H1 (cell line): Measurements from ENCODE around the gene NAXD. TPM values are rescaled to one million over a fixed set of nuclear protein-coding genes. Genes with fewer than 3 reads are reported as not detected.
A peak's percentile ranks its signal among the peaks of the same experiment; 100 is the strongest.

Experiments
- CTCF ChIA-PET: fragments of 300-600 bp; sonication (Branson Sonifier 250); formaldehyde crosslinking; loops from one replicate; lab custom pipeline; 2021; ENCODE audit not compliant: partially characterized antibody; lab: Charles Lee
- POLR2A ChIA-PET: fragments of 300-600 bp; sonication (Branson Sonifier 250); formaldehyde crosslinking; loops from one replicate; lab custom pipeline; 2021; ENCODE audit warnings: inconsistent platforms; ENCODE audit not compliant: partially characterized antibody; lab: Charles Lee
- DNase-seq, 2 experiments: peaks; one replicate each; pipeline versions ENCODE4 v3.0.0 to v3.0.0-alpha.2; 2010 to 2022; ENCODE audit warnings: low spot score in 2 of 2, low read depth in 1 of 2, mixed read lengths in 1 of 2
- FAIRE-seq: peaks from 2 replicates; lab custom pipeline; 2011; peaks lifted over from hg19 to GRCh38; lab: Jason Lieb, UNC
- H2AFZ ChIP-seq: 2 replicates; pipeline ENCODE4 v1.8.1; 2012; ENCODE audit warnings: low read length, inconsistent platforms
- H2AK5ac ChIP-seq: 2 replicates; pipeline ENCODE4 v1.6.1; 2013; ENCODE audit warnings: low read depth, low read length
- H2BK120ac ChIP-seq: replicated peaks from 2 replicates; pipeline ENCODE3; 2013; ENCODE audit warnings: low read depth, low read length, inconsistent platforms
- H2BK12ac ChIP-seq: 2 replicates; pipeline ENCODE4 v1.6.1; 2013; ENCODE audit warnings: low read depth, low read length
- H2BK15ac ChIP-seq: 2 replicates; pipeline ENCODE4 v1.6.1; 2013; ENCODE audit warnings: low read length
- H2BK20ac ChIP-seq: 2 replicates; pipeline ENCODE4 v1.6.1; 2013; ENCODE audit warnings: low read length
- H2BK5ac ChIP-seq: 2 replicates; pipeline ENCODE4 v1.6.1; 2013; ENCODE audit warnings: low read depth, low read length
- H3K14ac ChIP-seq: 2 replicates; pipeline ENCODE4 v1.6.1; 2013; ENCODE audit warnings: inconsistent platforms; ENCODE audit not compliant: insufficient read length
- H3K18ac ChIP-seq: 2 replicates; pipeline ENCODE4 v1.6.1; 2013; ENCODE audit warnings: low read length; ENCODE audit errors: extremely low read depth
- H3K23ac ChIP-seq: 2 replicates; pipeline ENCODE4 v1.6.1; 2013; ENCODE audit warnings: inconsistent platforms; ENCODE audit not compliant: insufficient read length
- H3K23me2 ChIP-seq: 2 replicates; pipeline ENCODE4 v1.6.1; 2013; ENCODE audit warnings: low read depth, low read length
- H3K27ac ChIP-seq: 2 replicates; pipeline ENCODE4 v1.6.1; 2011; ENCODE audit warnings: low read depth, low read length, inconsistent platforms
- H3K27me3 ChIP-seq, 4 experiments: replicated peaks in 1 of 4; 1 replicate in 1 of 4; 2 replicates in 3 of 4; pipeline versions ENCODE4 v1.6.1 to v1.8.1; 2011 to 2013; ENCODE audit warnings: low read length in 3 of 4, mild to moderate bottlenecking in 3 of 4, inconsistent platforms in 2 of 4, mixed read lengths in 2 of 4, moderate library complexity in 1 of 4; ENCODE audit not compliant: control insufficient read depth in 3 of 4, insufficient read depth in 3 of 4; ENCODE audit errors: extremely low read depth in 1 of 4
- H3K36me3 ChIP-seq, 4 experiments: 2 replicates each; pipeline versions ENCODE4 v1.6.1 to v1.8.1; 2011 to 2013; ENCODE audit warnings: mild to moderate bottlenecking in 4 of 4, low read length in 3 of 4, moderate library complexity in 2 of 4, control low read depth in 1 of 4, inconsistent platforms in 1 of 4; ENCODE audit not compliant: insufficient read depth in 4 of 4, control insufficient read depth in 2 of 4
- H3K4ac ChIP-seq: replicated peaks from 2 replicates; pipeline ENCODE3; 2013; ENCODE audit warnings: low read length, low read depth, mixed read lengths, inconsistent platforms; ENCODE audit not compliant: insufficient read length
- H3K4me1 ChIP-seq, 4 experiments: replicated peaks in 1 of 4; 1 replicate in 1 of 4; 2 replicates in 3 of 4; pipeline versions ENCODE4 v1.6.1 to v1.8.1; 2011 to 2013; ENCODE audit warnings: low read length in 3 of 4, inconsistent platforms in 2 of 4, mixed read lengths in 1 of 4; ENCODE audit not compliant: insufficient read depth in 4 of 4, control insufficient read depth in 3 of 4
- H3K4me2 ChIP-seq, 2 experiments: 2 replicates each; pipeline versions ENCODE4 v1.6.1 to v1.8.1; 2011 to 2013; ENCODE audit warnings: low read depth in 2 of 2, low read length in 2 of 2, control low read depth in 1 of 2, inconsistent platforms in 1 of 2, mild to moderate bottlenecking in 1 of 2; ENCODE audit not compliant: insufficient read depth in 1 of 2
- H3K4me3 ChIP-seq, 4 experiments: fragments of 200-600, 300-600 bp in 1 of 4; sonication (generic), shearing (Covaris generic), sonication (Bioruptor Twin) in 1 of 4; 2 replicates each; pipeline versions ENCODE4 v1.5.1 to v1.8.1; 2011 to 2016; ENCODE audit warnings: low read length in 4 of 4, low read depth in 3 of 4, control low read depth in 2 of 4, inconsistent platforms in 2 of 4, mild to moderate bottlenecking in 2 of 4, mixed read lengths in 1 of 4, moderate library complexity in 1 of 4; ENCODE audit not compliant: insufficient read depth in 2 of 4; ENCODE audit errors: extremely low read depth in 1 of 4
- H3K56ac ChIP-seq: replicated peaks from 2 replicates; pipeline ENCODE3; 2013; ENCODE audit warnings: low read depth, mild to moderate bottlenecking, mixed read lengths, low read length, inconsistent platforms; ENCODE audit not compliant: insufficient read length
- H3K79me1 ChIP-seq: 2 replicates; pipeline ENCODE4 v1.6.1; 2013; ENCODE audit warnings: low read depth, low read length, control low read depth
- H3K79me2 ChIP-seq, 2 experiments: 2 replicates each; pipeline versions ENCODE4 v1.6.1 to v1.8.1; 2012 to 2013; ENCODE audit warnings: low read length in 2 of 2, mild to moderate bottlenecking in 2 of 2, inconsistent platforms in 1 of 2; ENCODE audit not compliant: insufficient read depth in 2 of 2, control insufficient read depth in 1 of 2
- H3K9ac ChIP-seq, 4 experiments: replicated peaks in 1 of 4; 1 replicate in 1 of 4; 2 replicates in 3 of 4; pipeline versions ENCODE4 v1.6.1 to v1.8.1; 2011 to 2013; ENCODE audit warnings: low read depth in 3 of 4, low read length in 3 of 4, control low read depth in 2 of 4, mild to moderate bottlenecking in 2 of 4, moderate library complexity in 2 of 4, inconsistent platforms in 1 of 4; ENCODE audit errors: extremely low read depth in 1 of 4
- H3K9me3 ChIP-seq, 2 experiments: 2 replicates each; pipeline versions ENCODE4 v1.6.1 to v1.8.1; 2012 to 2013; ENCODE audit warnings: mild to moderate bottlenecking in 2 of 2, moderate library complexity in 2 of 2, control low read depth in 1 of 2, inconsistent platforms in 1 of 2, low read depth in 1 of 2, low read length in 1 of 2, mixed read lengths in 1 of 2; ENCODE audit not compliant: insufficient read depth in 2 of 2
- H4K20me1 ChIP-seq, 2 experiments: replicated peaks in 1 of 2; 2 replicates each; pipeline versions ENCODE3 to v1.8.1; 2011 to 2013; ENCODE audit warnings: inconsistent platforms in 2 of 2, low read length in 2 of 2, mild to moderate bottlenecking in 1 of 2; ENCODE audit not compliant: insufficient read depth in 2 of 2, control insufficient read depth in 1 of 2
- H4K5ac ChIP-seq: 2 replicates; pipeline ENCODE4 v1.6.1; 2013; ENCODE audit warnings: low read length, low read depth, mixed read lengths, inconsistent platforms; ENCODE audit not compliant: insufficient read length
- H4K8ac ChIP-seq: 2 replicates; pipeline ENCODE4 v1.8.0; 2013; ENCODE audit warnings: mild to moderate bottlenecking, moderate library complexity, low read length, inconsistent platforms; ENCODE audit not compliant: insufficient read depth; ENCODE audit errors: extremely low read depth
- H4K91ac ChIP-seq: replicated peaks from 2 replicates; pipeline ENCODE3; 2013; ENCODE audit warnings: low read length, mixed read lengths, inconsistent platforms; ENCODE audit not compliant: insufficient read length
- CREB1 ChIP-seq: IDR thresholded peaks from 2 replicates; pipeline ENCODE4 v1.6.1; 2012; ENCODE audit warnings: inconsistent platforms
- CTCF ChIP-seq, 3 experiments: IDR thresholded peaks; 1 replicate in 2 of 3; 2 replicates in 1 of 3; pipeline versions ENCODE4 v1.5.1 to v1.6.1; 2011; ENCODE audit warnings: low read length in 3 of 3, mild to moderate bottlenecking in 3 of 3, inconsistent platforms in 2 of 3, low read depth in 1 of 3, moderate library complexity in 1 of 3; ENCODE audit not compliant: insufficient read depth in 1 of 3; ENCODE audit errors: control extremely low read depth in 1 of 3
- WGBS, 2 experiments: shearing (Covaris generic) in 1 of 2; methylation state at CpG; one replicate each; pipeline versions ENCODE4 v1.1.6 to v1.1.7; 2013 to 2015; ENCODE audit warnings: low lambda C conversion rate in 2 of 2, mixed read lengths in 2 of 2, inconsistent platforms in 1 of 2, low coverage in 1 of 2, missing lambda C conversion rate in 1 of 2; ENCODE audit not compliant: insufficient replicate concordance in 2 of 2, insufficient coverage in 1 of 2, insufficient read length in 1 of 2; ENCODE audit errors: extremely low coverage in 1 of 2, missing lambda C conversion rate in 1 of 2; 5-methylcytosine and 5-hydroxymethylcytosine counted together
- polyA plus RNA-seq, 7 experiments: library from polyadenylated mRNA; depleted of rRNA in 3 of 7; stranded (reverse) in 5 of 7; unstranded in 2 of 7; fragments of >200 nt in 5 of 7; fragments of 200-250 nt in 2 of 7; gene quantifications; 1 replicate in 5 of 7; 2 replicates in 1 of 7; 4 replicates in 1 of 7; pipeline versions ENCODE4 v1.2.1 to v1.2.3, GENCODE V29; 2011 to 2013; ENCODE audit warnings: missing spikeins in 2 of 7, mixed read lengths in 2 of 7
- total RNA-seq: library from RNA; stranded (reverse); fragmentation: NEBNext Ultra II Directional; extraction: Animal tissue kit (Norgen Biotek cat#: 25700); gene quantifications from 2 replicates; pipeline ENCODE4 v1.2.1, GENCODE V29; 2021

NAXD gene
- total and polyA plus RNA-seq, 2 of the 8 experiments (the other 6 are each of a cell fraction or from before 2014, with no cell fraction given): 25.4 to 35.5 TPM

DNA sequence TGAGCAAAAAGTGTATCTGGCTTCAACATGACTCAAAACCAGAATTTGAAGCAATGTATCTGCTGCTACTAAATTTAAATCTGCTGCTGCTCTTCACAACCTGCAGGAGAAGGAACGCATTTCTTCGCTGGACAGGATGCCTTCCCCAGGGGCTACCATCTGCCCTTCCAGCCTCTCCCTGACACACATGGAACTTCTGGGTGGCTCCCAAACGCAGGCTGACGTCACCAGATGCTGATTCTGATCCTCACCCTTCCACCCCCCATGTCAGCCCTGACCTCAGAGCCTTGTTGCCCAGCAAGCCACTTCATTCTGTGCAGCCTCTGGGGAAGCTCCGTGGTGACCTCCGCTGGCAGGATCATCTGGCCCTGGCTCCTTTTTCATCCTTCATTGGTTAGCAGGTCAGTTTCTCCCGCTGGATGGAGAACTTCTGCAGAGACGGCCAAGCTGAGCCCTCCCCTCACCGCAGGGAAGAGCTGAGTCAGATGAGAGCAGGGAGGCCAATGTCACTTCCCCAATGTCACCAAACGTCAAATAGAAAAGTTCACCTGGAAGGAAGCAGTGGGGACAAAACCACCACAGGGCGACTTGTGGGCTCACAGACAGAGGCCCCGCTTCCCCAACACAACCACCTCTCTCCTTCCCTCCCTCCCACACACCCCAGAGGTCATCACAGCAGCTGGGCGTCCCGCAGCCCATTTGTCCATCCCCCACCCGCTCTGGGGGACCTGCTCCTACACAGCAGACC, 39.8 kb upstream of the NAXD start:
- Histone ChIP-seq H2BK20ac (0 out of 2 replicates have a peak overlapping the region, but pooled peaks have one; percentile 66), H3K9me3 (no peaks in the 10 kb centered on the region), H4K5ac (no peak overlapping the region), H3K79me2 (no peaks in the 10 kb centered on the region), H4K20me1 (peaks cover 0 to 1% of the 10 kb centered on the region in 2 experiments), H3K14ac (no peak overlapping the region), H2BK15ac (peak overlapping the region; percentile 13; the same call in 1 of the 2 replicates), H4K91ac (peak overlapping the region; percentile 53), H3K4me1 (peaks cover 0 to 6% (median 3%) of the 10 kb centered on the region in 4 experiments; a peak in 4 of 7 replicates), H4K8ac (no peak overlapping the region), H2AFZ (0 out of 2 replicates have a peak overlapping the region, but pooled peaks have one; percentile 49), H3K27me3 (no peaks in the 10 kb centered on the region), H3K27ac (no peak overlapping the region), H3K56ac (no peak overlapping the region), H3K18ac (0 out of 2 replicates have a peak overlapping the region, but pooled peaks have one; percentile 11), H3K36me3 (no peaks in the 10 kb centered on the region), H3K4me2 (no peak overlapping the region), H3K9ac (no peak overlapping the region), H3K4ac (no peak overlapping the region), H3K23me2 (peaks cover 1% of the 10 kb centered on the region; the same call in 1 of the 2 replicates), H2BK120ac (no peak overlapping the region), H2BK5ac (0 out of 2 replicates have a peak overlapping the region, but pooled peaks have one; percentile 30), H2AK5ac (no peak overlapping the region), H3K23ac (no peak overlapping the region), H3K79me1 (no peaks in the 10 kb centered on the region), H2BK12ac (peak overlapping the region; percentile 52; the same call in 1 of the 2 replicates), H3K4me3 (no peak overlapping the region)
- ChIA-PET POLR2A (no interaction called here), CTCF (interaction anchor here (0.7 to 1.3 kb wide), 4 partner anchors 11 to 76 kb away, joined by 3 to 4 read pairs (median 3); no protein-coding TSS in a partner anchor)
- no peak for FAIRE-seq
- no peak for DNase-seq
- 64% methylated on average over 13 of the region's 15 CpGs; no CpG with 5 or more reads in 1 of the 2 experiments for WGBS, 2 experiments
- TF ChIP-seq CTCF (IDR thresholded peaks at IDR 0.05; ENCODE audit: control extremely low read depth in 1 of 3, insufficient read depth in 1 of 3, low read depth in 1 of 3, low read length in 3 of 3) (peak in 2 of 3 experiments; percentile 21 to 24; a peak in 2 of 4 replicates), CREB1 (peak; percentile 28; the same call in 1 of the 2 replicates)
